ENCODE data around the gene XPNPEP2.
A peak's percentile ranks its signal among the peaks of the same experiment; 100 is the strongest.

XPNPEP2 gene

GRCh38 chrX:129781134-129781672, 42.4 kb downstream of the XPNPEP2 start:
- peak; percentile 87 for DNase-seq

GRCh38 chrX:129781680-129782495, 43.1 kb downstream of the XPNPEP2 start:
- peak; percentile 55 for DNase-seq

GRCh38 chrX:129782706-129783105, 43.9 kb downstream of the XPNPEP2 start:
- DNase-seq = no peak

GRCh38 chrX:129783291-129783713, 44.5 kb downstream of the XPNPEP2 start:
- DNase-seq = peak; percentile 50

- no peak for DNase-seq
Measured at GRCh38 chrX:129784371-129784770, 45.6 kb downstream of the XPNPEP2 start.

GRCh38 chrX:129785160-129785947, 46.6 kb downstream of the XPNPEP2 start:
- no peak for DNase-seq

GRCh38 chrX:129786210-129786651, 47.5 kb downstream of the XPNPEP2 start:
- DNase-seq = no peak

- DNase-seq = no peak
Measured at GRCh38 chrX:129787336-129788055, 48.7 kb downstream of the XPNPEP2 start.

GRCh38 chrX:129788527-129788926, 49.7 kb downstream of the XPNPEP2 start:
- DNase-seq = no peak

GRCh38 chrX:129790146-129790545, 51.4 kb downstream of the XPNPEP2 start:
- no peak for DNase-seq

- no peak for DNase-seq
Measured at GRCh38 chrX:129790808-129791207, 52.0 kb downstream of the XPNPEP2 start.

- DNase-seq = no peak
Measured at GRCh38 chrX:129791336-129791735, 52.6 kb downstream of the XPNPEP2 start.

- no peak for DNase-seq
Measured at GRCh38 chrX:129791961-129792570, 53.3 kb downstream of the XPNPEP2 start.

- no peak for DNase-seq
Measured at GRCh38 chrX:129792586-129793291, 54.0 kb downstream of the XPNPEP2 start.

- DNase-seq = no peak
Measured at GRCh38 chrX:129793604-129794191, 54.9 kb downstream of the XPNPEP2 start.

GRCh38 chrX:129795584-129795983, 56.8 kb downstream of the XPNPEP2 start:
- no peak for DNase-seq

- DNase-seq = no peak
Measured at GRCh38 chrX:129797251-129797906, 58.6 kb downstream of the XPNPEP2 start.

- DNase-seq = no peak
Measured at GRCh38 chrX:129798456-129798855, 59.7 kb downstream of the XPNPEP2 start.

- peak; percentile 41 for DNase-seq
Measured at GRCh38 chrX:129798888-129799287, 60.1 kb downstream of the XPNPEP2 start.

GRCh38 chrX:129800186-129800585, 61.4 kb downstream of the XPNPEP2 start:
- no peak for DNase-seq

GRCh38 chrX:129802863-129803262, 64.1 kb downstream of the XPNPEP2 start:
- no peak for DNase-seq

Data from CD4-positive, alpha-beta T cell treated with Interleukin-17A for 4 hours (primary cell).